Cardiac muscle cell (in vitro differentiated cells and primary cell): ENCODE data around the gene LEAP2. TPM values are rescaled to one million over a fixed set of nuclear protein-coding genes. Genes with fewer than 3 reads are reported as not detected.

Source experiments
- DNase-seq, 2 donors: peaks; one replicate each; pipeline versions ENCODE4 v3.0.0 to v3.0.0-alpha.2; 2010 to 2017; ENCODE audit warnings: low read depth in 1 of 2, low spot score in 1 of 2
- H3K27ac ChIP-seq: fragments of 200-600 bp; sonication (generic); 2 replicates; pipeline ENCODE4 v1.5.1; 2016
- H3K27me3 ChIP-seq: fragments of 200-600 bp; sonication (generic); 2 replicates; pipeline ENCODE4 v1.6.0; 2016; ENCODE audit warnings: control low read depth
- H3K36me3 ChIP-seq: fragments of 200-600 bp; sonication (generic); 2 replicates; pipeline ENCODE4 v1.5.1; 2016; ENCODE audit warnings: control low read depth
- H3K4me1 ChIP-seq: fragments of 200-600 bp; sonication (generic); 2 replicates; pipeline ENCODE4 v1.8.1; 2017; ENCODE audit warnings: low read depth, mild to moderate bottlenecking, mixed run types
- H3K4me3 ChIP-seq: fragments of 200-600 bp; sonication (generic); 2 replicates; pipeline ENCODE4 v1.5.1; 2016; ENCODE audit warnings: mild to moderate bottlenecking
- H3K9me3 ChIP-seq: fragments of 200-600 bp; sonication (generic); 2 replicates; pipeline ENCODE4 v1.5.1; 2017; ENCODE audit warnings: low read depth, mild to moderate bottlenecking, control low read depth
- polyA plus RNA-seq: library from polyadenylated mRNA; unstranded; fragments of >200 nt; fragmentation: Nextera tagmentation; extraction: Ambion mirVana; gene quantifications from 2 replicates; pipeline ENCODE4 v1.2.1, GENCODE V29; 2016
- total RNA-seq: library from RNA; depleted of rRNA; stranded (reverse); fragments of >200 nt; gene quantifications from 2 replicates; pipeline ENCODE4 v1.2.3, GENCODE V29; 2016
- TF ChIP-seq, protein P1 (sequence below): IDR thresholded peaks from 2 replicates; pipeline ENCODE4 v1.5.1; 2012; ENCODE audit warnings: low read depth, mild to moderate bottlenecking, low read length

Gene LEAP2
- total and polyA plus RNA-seq, 2 experiments from 2014 or later = 1.5 to 3.1 TPM

GRCh38 chr5:132884548-132884947 lies 11.1 kb downstream of the LEAP2 start:
- Histone ChIP-seq H3K36me3 (peaks cover 76% of the 10 kb centered on the region), H3K27me3 (no peaks in the 10 kb centered on the region), H3K9me3 (no peaks in the 10 kb centered on the region), H3K4me3 (no peak overlapping the region), H3K4me1 (no peaks in the 10 kb centered on the region), H3K27ac (peak overlapping the region; percentile 18)
- DNase-seq = no peak
- TF ChIP-seq, protein P1, sequence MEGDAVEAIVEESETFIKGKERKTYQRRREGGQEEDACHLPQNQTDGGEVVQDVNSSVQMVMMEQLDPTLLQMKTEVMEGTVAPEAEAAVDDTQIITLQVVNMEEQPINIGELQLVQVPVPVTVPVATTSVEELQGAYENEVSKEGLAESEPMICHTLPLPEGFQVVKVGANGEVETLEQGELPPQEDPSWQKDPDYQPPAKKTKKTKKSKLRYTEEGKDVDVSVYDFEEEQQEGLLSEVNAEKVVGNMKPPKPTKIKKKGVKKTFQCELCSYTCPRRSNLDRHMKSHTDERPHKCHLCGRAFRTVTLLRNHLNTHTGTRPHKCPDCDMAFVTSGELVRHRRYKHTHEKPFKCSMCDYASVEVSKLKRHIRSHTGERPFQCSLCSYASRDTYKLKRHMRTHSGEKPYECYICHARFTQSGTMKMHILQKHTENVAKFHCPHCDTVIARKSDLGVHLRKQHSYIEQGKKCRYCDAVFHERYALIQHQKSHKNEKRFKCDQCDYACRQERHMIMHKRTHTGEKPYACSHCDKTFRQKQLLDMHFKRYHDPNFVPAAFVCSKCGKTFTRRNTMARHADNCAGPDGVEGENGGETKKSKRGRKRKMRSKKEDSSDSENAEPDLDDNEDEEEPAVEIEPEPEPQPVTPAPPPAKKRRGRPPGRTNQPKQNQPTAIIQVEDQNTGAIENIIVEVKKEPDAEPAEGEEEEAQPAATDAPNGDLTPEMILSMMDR = no peak

DNA sequence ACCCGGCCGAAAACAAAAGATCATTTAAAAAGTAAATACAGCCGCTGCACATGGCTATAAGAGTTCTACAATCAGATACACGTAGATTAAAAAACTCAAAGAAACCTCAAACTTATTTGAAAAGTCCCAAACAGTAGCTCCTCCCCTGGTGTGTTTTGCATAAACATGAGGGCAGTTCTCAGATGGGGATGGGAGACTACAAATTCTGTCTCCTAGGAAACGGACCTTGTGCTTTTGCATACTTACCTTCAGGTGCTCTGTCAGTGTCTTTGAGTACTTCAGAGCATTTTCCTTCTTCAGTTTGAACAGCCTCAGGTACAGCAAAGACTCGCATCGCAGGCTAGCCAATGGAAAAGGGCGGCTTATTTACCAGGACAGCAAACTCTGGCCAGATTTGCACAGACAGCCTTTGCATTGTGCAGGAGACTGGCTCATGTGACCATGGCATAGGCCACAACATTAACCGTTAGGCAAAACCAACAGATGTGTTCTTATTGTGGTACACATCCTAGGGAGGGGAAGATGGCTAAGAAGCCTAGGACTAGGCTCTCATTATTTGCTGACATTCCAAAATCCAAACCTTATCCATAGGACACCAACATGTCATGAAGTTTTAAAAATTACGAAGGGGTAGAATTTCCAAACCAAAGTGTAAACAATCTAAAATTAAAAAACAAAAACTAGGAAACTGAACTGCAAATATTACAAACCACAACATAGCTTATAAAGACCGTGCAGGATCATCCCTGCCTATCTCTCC lies 12.8 kb downstream of the LEAP2 start:
- no peak for DNase-seq
- no peak overlapping the region for H3K4me3 ChIP-seq
- peaks cover 71% of the 10 kb centered on the region for H3K36me3 ChIP-seq
- H3K4me1 ChIP-seq = no peaks in the 10 kb centered on the region
- TF ChIP-seq, protein P1 = no peak
- H3K9me3 ChIP-seq = no peaks in the 10 kb centered on the region
- H3K27me3 ChIP-seq = no peaks in the 10 kb centered on the region
- no peak overlapping the region for H3K27ac ChIP-seq

GRCh38 chr5:132887283-132887682 lies 13.8 kb downstream of the LEAP2 start:
- peaks cover 76% of the 10 kb centered on the region for H3K36me3 ChIP-seq
- H3K27me3 ChIP-seq = no peaks in the 10 kb centered on the region
- H3K4me1 ChIP-seq = no peaks in the 10 kb centered on the region
- H3K9me3 ChIP-seq = no peaks in the 10 kb centered on the region
- TF ChIP-seq, protein P1 = no peak
- no peak overlapping the region for H3K4me3 ChIP-seq
- H3K27ac ChIP-seq = peak overlapping the region; percentile 20
- no peak for DNase-seq

GRCh38 chr5:132889501-132889900 lies 16.0 kb downstream of the LEAP2 start:
- no peaks in the 10 kb centered on the region for H3K9me3 ChIP-seq
- DNase-seq = no peak
- peaks cover 87% of the 10 kb centered on the region for H3K36me3 ChIP-seq

GRCh38 chr5:132890817-132891216 lies 17.3 kb downstream of the LEAP2 start:
- Histone ChIP-seq H3K27me3 (no peaks in the 10 kb centered on the region), H3K36me3 (peaks cover 90% of the 10 kb centered on the region), H3K4me1 (no peaks in the 10 kb centered on the region), H3K4me3 (no peak overlapping the region), H3K9me3 (no peaks in the 10 kb centered on the region), H3K27ac (no peak overlapping the region)
- TF ChIP-seq, protein P1 = no peak
- no peak for DNase-seq

More at GRCh38 chr5:132889501-132889900, 16.0 kb downstream of the LEAP2 start:
- no peaks in the 10 kb centered on the region for H3K27me3 ChIP-seq
- H3K27ac ChIP-seq = no peak overlapping the region
- H3K4me3 ChIP-seq = no peak overlapping the region
- TF ChIP-seq, protein P1 = no peak
- no peaks in the 10 kb centered on the region for H3K4me1 ChIP-seq
